ENCODE data around the gene NR1D1. TPM values are rescaled to one million over a fixed set of nuclear protein-coding genes. Genes with fewer than 3 reads are reported as not detected.
A peak's percentile ranks its signal among the peaks of the same experiment; 100 is the strongest.

The NR1D1 gene
- total RNA-seq, 1 donor from 2014 or later, result 2.6 TPM

DNA sequence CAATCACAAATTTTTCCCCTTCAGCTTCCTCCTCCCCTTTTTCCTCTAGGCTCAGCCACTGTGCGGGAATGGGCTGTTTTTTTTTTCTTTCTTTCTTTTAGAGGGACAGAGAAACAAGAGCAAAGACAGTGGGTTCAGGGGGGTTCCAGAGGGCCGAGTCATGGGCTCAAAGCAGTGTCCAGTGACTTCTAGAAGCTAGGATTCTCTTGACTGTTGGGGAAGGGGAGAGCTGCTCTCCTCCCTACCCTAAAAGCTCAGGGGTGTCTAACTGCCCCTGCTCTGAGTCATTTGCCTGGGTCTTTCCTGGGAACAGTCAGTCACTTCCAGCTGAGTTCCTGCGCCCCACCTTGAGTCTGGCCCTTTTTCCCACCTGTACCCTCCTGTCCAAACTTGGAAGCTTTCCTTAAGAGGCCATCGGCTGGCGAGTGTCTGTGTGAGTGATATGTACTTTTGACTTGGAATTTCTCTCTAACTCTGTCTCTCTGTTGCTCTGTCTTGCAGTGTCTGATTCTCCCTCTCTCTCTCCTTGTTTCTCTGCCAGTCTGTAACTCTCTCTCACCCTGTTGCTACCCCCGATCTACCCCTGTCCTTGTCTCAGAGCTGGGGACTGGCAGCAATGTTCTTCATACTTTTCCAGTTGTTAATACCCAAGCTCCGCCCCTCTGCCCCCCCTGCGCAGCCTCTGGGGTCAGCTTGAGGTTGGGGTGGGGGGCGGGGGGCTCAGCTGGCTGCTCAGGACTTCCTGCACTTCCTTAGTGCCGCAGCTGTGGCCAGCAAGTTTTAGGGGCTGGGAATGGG, 35.2 kb downstream of the NR1D1 start:
- Mint-ChIP-seq H3K27me3 (ENCODE audit: low read depth) (peaks cover 3% of the 10 kb centered on the region), H3K4me1 (peaks cover 68% of the 10 kb centered on the region), H3K36me3 (no peaks in the 10 kb centered on the region), H3K27ac (peak overlapping the region; percentile 84), H3K4me3 (peak overlapping the region; percentile 83), H3K9me3 (no peaks in the 10 kb centered on the region)
- no peak for DNase-seq (ENCODE audit: low spot score in 2 of 2, unreplicated experiment in 2 of 2)
- TF ChIP-seq, protein P1, sequence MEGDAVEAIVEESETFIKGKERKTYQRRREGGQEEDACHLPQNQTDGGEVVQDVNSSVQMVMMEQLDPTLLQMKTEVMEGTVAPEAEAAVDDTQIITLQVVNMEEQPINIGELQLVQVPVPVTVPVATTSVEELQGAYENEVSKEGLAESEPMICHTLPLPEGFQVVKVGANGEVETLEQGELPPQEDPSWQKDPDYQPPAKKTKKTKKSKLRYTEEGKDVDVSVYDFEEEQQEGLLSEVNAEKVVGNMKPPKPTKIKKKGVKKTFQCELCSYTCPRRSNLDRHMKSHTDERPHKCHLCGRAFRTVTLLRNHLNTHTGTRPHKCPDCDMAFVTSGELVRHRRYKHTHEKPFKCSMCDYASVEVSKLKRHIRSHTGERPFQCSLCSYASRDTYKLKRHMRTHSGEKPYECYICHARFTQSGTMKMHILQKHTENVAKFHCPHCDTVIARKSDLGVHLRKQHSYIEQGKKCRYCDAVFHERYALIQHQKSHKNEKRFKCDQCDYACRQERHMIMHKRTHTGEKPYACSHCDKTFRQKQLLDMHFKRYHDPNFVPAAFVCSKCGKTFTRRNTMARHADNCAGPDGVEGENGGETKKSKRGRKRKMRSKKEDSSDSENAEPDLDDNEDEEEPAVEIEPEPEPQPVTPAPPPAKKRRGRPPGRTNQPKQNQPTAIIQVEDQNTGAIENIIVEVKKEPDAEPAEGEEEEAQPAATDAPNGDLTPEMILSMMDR (IDR thresholded peaks at IDR 0.05; ENCODE audit: unreplicated experiment), result no peak

DNA sequence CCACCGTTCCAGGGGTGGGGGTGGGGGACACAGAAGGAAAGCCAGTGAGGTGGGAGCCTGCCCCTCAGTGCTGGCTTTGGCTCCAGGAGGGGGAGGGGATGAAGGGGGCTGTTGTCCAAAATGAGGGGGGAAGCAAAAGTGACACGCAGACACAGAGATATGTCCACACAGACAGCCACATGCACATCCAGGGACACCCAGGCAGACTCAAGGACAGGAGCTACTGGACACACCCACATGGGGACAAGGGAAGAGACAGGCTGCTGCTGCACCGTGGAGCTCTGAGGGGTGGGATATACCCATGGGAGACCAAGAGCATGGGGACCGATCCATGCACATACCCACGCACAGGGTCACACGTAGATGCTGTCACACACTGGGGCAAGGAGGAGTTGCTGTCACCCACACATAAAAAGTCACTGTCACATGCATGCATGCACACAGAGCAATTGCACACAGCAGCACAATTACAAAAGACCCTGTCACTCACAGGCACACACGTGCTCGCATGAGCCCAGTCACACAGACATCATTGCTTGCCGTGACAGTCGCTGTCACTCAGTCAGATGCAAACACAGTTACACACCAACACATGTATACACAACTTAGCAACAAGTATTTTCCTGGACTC, 36.4 kb downstream of the NR1D1 start:
- peak overlapping the region; percentile 83 for H3K4me3 Mint-ChIP-seq
- H3K4me1 Mint-ChIP-seq, result peaks cover 56% of the 10 kb centered on the region
- peaks cover 3% of the 10 kb centered on the region for H3K27me3 Mint-ChIP-seq (ENCODE audit: low read depth)
- H3K36me3 Mint-ChIP-seq, result no peaks in the 10 kb centered on the region
- TF ChIP-seq, protein P1 (IDR thresholded peaks at IDR 0.05; ENCODE audit: unreplicated experiment), result no peak
- H3K27ac Mint-ChIP-seq, result peak overlapping the region; percentile 84
- no peak for DNase-seq (ENCODE audit: low spot score in 2 of 2, unreplicated experiment in 2 of 2)
- no peaks in the 10 kb centered on the region for H3K9me3 Mint-ChIP-seq

DNA sequence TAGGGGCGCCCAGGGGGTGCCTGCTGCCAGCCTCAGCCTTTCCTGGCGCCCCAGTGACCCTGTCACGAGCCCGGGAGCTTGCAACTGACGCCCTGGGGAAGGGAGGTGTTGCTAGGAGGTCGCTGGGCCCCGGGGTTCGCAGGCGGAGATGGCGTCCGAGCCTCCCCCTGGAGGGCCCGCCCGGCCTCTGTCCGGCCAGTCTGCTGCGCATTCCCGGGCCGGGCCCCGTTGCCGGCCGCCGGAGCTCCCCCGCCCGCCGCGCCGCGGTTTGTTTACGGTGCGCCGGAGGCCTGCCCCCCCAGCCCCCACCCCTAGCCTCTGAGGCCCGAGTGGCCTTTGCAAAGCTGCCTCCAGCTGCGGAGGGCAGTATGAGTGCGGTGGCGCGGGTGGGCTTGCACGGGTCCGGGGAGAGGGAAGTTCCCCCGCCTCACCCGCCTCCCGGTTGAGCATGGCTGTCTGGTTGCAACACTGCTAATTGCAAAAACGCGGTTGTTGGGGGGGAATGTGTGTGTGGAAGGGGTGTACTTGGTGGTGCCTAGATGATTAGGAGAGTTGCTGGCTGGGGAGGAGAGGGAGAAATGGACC, 37.1 kb downstream of the NR1D1 start:
- peak in 1 of 2 experiments; percentile 55 for DNase-seq (ENCODE audit: low spot score in 2 of 2, unreplicated experiment in 2 of 2)
- Mint-ChIP-seq H3K27ac (peak overlapping the region; percentile 84), H3K4me1 (peaks cover 49% of the 10 kb centered on the region), H3K4me3 (peak overlapping the region; percentile 83), H3K9me3 (no peaks in the 10 kb centered on the region), H3K36me3 (no peaks in the 10 kb centered on the region), H3K27me3 (ENCODE audit: low read depth) (peaks cover 4% of the 10 kb centered on the region)
- TF ChIP-seq, protein P1 (IDR thresholded peaks at IDR 0.05; ENCODE audit: unreplicated experiment), result no peak

DNA sequence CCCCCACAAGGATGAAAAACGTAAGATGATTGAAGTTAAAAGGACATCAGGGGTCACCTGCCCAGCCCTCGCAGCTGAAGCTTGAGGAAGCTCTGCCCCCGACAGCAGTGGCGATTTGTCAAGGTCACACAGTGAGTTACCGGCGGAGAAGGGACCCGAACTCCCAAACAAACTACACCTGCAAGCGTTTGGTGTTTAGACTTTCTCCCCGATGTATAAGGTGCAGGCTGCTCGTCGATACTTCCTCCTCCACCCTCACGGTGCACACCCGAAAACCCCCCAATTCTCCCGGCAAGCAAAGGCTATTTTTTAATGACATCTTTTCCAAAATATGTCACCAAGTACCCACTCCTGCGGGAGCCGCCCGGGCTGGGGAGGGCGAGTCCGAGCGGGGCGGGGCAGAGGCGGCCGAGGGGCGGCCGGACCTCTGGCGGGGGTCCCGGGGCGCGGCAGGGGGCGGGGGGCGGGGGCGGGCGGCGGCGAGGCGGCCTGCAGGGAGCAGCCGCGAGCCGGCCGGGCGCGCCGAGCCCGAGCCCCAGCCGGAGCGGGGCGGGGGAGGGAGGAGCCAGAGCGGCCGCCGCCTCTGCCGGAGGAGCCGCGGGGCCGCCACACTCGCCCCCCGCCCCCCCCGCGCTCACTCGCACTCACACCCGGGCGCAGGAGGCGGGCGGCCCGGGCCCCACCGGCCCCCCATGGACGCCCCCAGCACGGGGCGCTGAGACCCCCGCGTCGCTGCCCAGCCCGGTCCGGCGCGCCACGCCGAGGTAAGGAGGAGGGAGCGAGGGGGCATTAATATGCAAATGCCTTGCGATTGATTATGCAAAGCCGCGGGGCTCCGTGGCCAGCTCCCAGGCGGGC, 37.8 kb downstream of the NR1D1 start, which contains the start of gene THRA:
Gene THRA (plus strand): TSS at position 637 of the 858 bp plus-strand sequence. CDS start 11,524 bp downstream, outside the sequence.
- Mint-ChIP-seq H3K9me3 (no peaks in the 10 kb centered on the region), H3K4me1 (peaks cover 43% of the 10 kb centered on the region), H3K36me3 (no peaks in the 10 kb centered on the region), H3K4me3 (peak within 1 kb of the TSS; percentile 83), H3K27ac (peak within 1 kb of the TSS; percentile 84), H3K27me3 (ENCODE audit: low read depth) (peaks cover 9% of the 10 kb centered on the region)
- TF ChIP-seq, protein P1 (IDR thresholded peaks at IDR 0.05; ENCODE audit: unreplicated experiment), result no peak
- peak; percentile 65 to 66 for DNase-seq (ENCODE audit: low spot score in 2 of 2, unreplicated experiment in 2 of 2)

DNA sequence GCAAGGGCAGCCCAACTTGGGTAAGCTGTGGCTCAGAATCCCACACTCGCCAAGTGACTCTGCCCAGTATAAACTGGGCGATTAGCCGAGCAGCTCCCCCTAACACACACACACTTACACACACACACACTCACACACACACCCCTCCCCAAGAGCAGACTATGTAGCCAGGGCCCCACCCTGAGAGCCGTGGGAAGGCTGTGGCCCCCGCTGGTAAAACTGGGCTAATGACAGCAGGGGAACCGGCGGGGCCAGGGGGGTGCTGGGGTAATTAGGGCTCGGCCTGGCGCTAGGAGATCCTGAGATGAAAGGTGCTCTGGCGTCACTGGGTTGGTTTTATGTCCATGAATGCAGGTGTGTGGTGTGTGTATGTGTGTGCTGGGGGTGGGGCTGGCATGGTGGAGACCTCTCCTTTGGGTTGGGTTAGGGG, 38.8 kb downstream of the NR1D1 start:
- H3K36me3 Mint-ChIP-seq, result no peaks in the 10 kb centered on the region
- TF ChIP-seq, protein P1 (IDR thresholded peaks at IDR 0.05; ENCODE audit: unreplicated experiment), result no peak
- H3K4me1 Mint-ChIP-seq, result peaks cover 34% of the 10 kb centered on the region
- peaks cover 15% of the 10 kb centered on the region for H3K27me3 Mint-ChIP-seq (ENCODE audit: low read depth)
- DNase-seq (ENCODE audit: low spot score in 2 of 2, unreplicated experiment in 2 of 2), result no peak
- H3K9me3 Mint-ChIP-seq, result no peaks in the 10 kb centered on the region
- peak overlapping the region; percentile 80 for H3K4me3 Mint-ChIP-seq
- H3K27ac Mint-ChIP-seq, result peak overlapping the region; percentile 76

Measured in mesothelial cell of epicardium (in vitro differentiated cells).